ENCODE results near the gene PHKG2.

PHKG2 gene

GRCh38 chr16:30758988-30759491 is 10.8 kb downstream of the PHKG2 start:
- DNase-seq, result no peak

GRCh38 chr16:30760001-30760559 is 11.9 kb downstream of the PHKG2 start:
- peak; percentile 20 for DNase-seq

- peak; percentile 13 for DNase-seq
Observed at GRCh38 chr16:30760577-30761426, 12.6 kb downstream of the PHKG2 start.

- DNase-seq, result peak; percentile 66
Observed at GRCh38 chr16:30761427-30761927, 13.3 kb downstream of the PHKG2 start.

- peak; percentile 97 for DNase-seq
Observed at GRCh38 chr16:30761928-30762902, 14.0 kb downstream of the PHKG2 start, which contains the start of the genes CFAP119 and RNF40. TSS of gene CFAP119 (minus strand) at chr16:30762062. CDS start at chr16:30761748, 314 bp downstream. TSS of gene RNF40 (plus strand) at chr16:30762322. CDS start at chr16:30762546, 224 bp downstream.

GRCh38 chr16:30762991-30763725 is 14.9 kb downstream of the PHKG2 start:
- no peak for DNase-seq

GRCh38 chr16:30764086-30764485 is 15.9 kb downstream of the PHKG2 start:
- DNase-seq, result no peak

GRCh38 chr16:30764816-30765465 is 16.7 kb downstream of the PHKG2 start:
- no peak for DNase-seq

- DNase-seq, result no peak
Observed at GRCh38 chr16:30766206-30766932, 18.1 kb downstream of the PHKG2 start.

GRCh38 chr16:30766933-30767284 is 18.7 kb downstream of the PHKG2 start:
- DNase-seq, result no peak

GRCh38 chr16:30767767-30768465 is 19.7 kb downstream of the PHKG2 start:
- no peak for DNase-seq

GRCh38 chr16:30768583-30769181 is 20.5 kb downstream of the PHKG2 start:
- DNase-seq, result no peak

GRCh38 chr16:30769379-30770089 is 21.3 kb downstream of the PHKG2 start:
- no peak for DNase-seq

GRCh38 chr16:30771726-30772125 is 23.5 kb downstream of the PHKG2 start:
- no peak for DNase-seq

GRCh38 chr16:30773826-30774225 is 25.6 kb downstream of the PHKG2 start:
- DNase-seq, result no peak

- DNase-seq, result peak; percentile 52
Observed at GRCh38 chr16:30774367-30775130, 26.3 kb downstream of the PHKG2 start.

GRCh38 chr16:30775131-30775391 is 26.8 kb downstream of the PHKG2 start:
- DNase-seq, result no peak

- DNase-seq, result peak; percentile 93
Observed at GRCh38 chr16:30775392-30776188, 27.4 kb downstream of the PHKG2 start.
